ENCODE measurements around the gene DMD. TPM values are rescaled to one million over a fixed set of nuclear protein-coding genes. Genes with fewer than 3 reads are reported as not detected.

DMD gene
- total RNA-seq, 1 donor, result 32.4 TPM

GRCh38 chrX:31170792-31171191, 2040.6 kb downstream of the DMD start:
- H3K4me3 ChIP-seq (ENCODE audit: low read depth, low read length), result no peak overlapping the region
- DNase-seq (ENCODE audit: low read depth), result no peak
- TF ChIP-seq CTCF (IDR thresholded peaks at IDR 0.05; ENCODE audit: insufficient read depth, low read depth, low read length), result no peak

- H3K4me3 ChIP-seq (ENCODE audit: low read depth, low read length), result no peak overlapping the region
- TF ChIP-seq CTCF (IDR thresholded peaks at IDR 0.05; ENCODE audit: insufficient read depth, low read depth, low read length), result no peak
- no peak for DNase-seq (ENCODE audit: low read depth)
Measured at GRCh38 chrX:31168551-31168950, 2042.8 kb downstream of the DMD start.

- no peak for TF ChIP-seq CTCF (IDR thresholded peaks at IDR 0.05; ENCODE audit: insufficient read depth, low read depth, low read length)
- no peak overlapping the region for H3K4me3 ChIP-seq (ENCODE audit: low read depth, low read length)
- DNase-seq (ENCODE audit: low read depth), result no peak
Measured at GRCh38 chrX:31166832-31167231, 2044.5 kb downstream of the DMD start.

GRCh38 chrX:31166416-31166815, 2044.9 kb downstream of the DMD start:
- DNase-seq (ENCODE audit: low read depth), result peak; percentile 62
- no peak overlapping the region for H3K4me3 ChIP-seq (ENCODE audit: low read depth, low read length)
- no peak for TF ChIP-seq CTCF (IDR thresholded peaks at IDR 0.05; ENCODE audit: insufficient read depth, low read depth, low read length)

GRCh38 chrX:31165241-31166035, 2045.9 kb downstream of the DMD start:
- H3K4me3 ChIP-seq (ENCODE audit: low read depth, low read length), result no peak overlapping the region
- peak; percentile 79 for DNase-seq (ENCODE audit: low read depth)
- TF ChIP-seq CTCF (IDR thresholded peaks at IDR 0.05; ENCODE audit: insufficient read depth, low read depth, low read length), result no peak

- no peak overlapping the region for H3K4me3 ChIP-seq (ENCODE audit: low read depth, low read length)
- DNase-seq (ENCODE audit: low read depth), result no peak
- no peak for TF ChIP-seq CTCF (IDR thresholded peaks at IDR 0.05; ENCODE audit: insufficient read depth, low read depth, low read length)
Measured at GRCh38 chrX:31154946-31155345, 2056.4 kb downstream of the DMD start.
